Measurements from ENCODE around the gene MT1G. TPM values are rescaled to one million over a fixed set of nuclear protein-coding genes. Genes with fewer than 3 reads are reported as not detected.
A peak's percentile ranks its signal among the peaks of the same experiment; 100 is the strongest.
"Not testable (repeated sequence)": the region's sequence is repeated elsewhere in the genome, so short reads cannot be mapped to it uniquely, and the experiment has no call there.

MT1G gene
- total RNA-seq, 4 donors from 2014 or later, result 17.8 to 5,605 (median 130) TPM

- Histone ChIP-seq H3K4me3 (no peak overlapping the region), H3K27me3 (peaks cover 0 to 6% of the 10 kb centered on the region in 2 donors), H3K9me3 (no peaks in the 10 kb centered on the region), H3K4me1 (peaks cover 0 to 26% (median 11%) of the 10 kb centered on the region in 4 donors), H3K27ac (no peak overlapping the region), H3K36me3 (no peaks in the 10 kb centered on the region)
- TF ChIP-seq POLR2A (IDR thresholded peaks at IDR 0.05) (no peak), CTCF (IDR thresholded peaks at IDR 0.05) (no peak)
- no peak for DNase-seq
These were observed 11.3 kb upstream of the MT1G start for GRCh38 chr16:56679078-56679730.

- Histone ChIP-seq H3K27ac (no peak overlapping the region), H3K4me1 (peaks cover 0 to 13% (median 4%) of the 10 kb centered on the region in 4 donors), H3K36me3 (no peaks in the 10 kb centered on the region), H3K27me3 (peaks cover 0 to 6% of the 10 kb centered on the region in 2 donors), H3K4me3 (no peak overlapping the region), H3K9me3 (no peaks in the 10 kb centered on the region)
- TF ChIP-seq CTCF (IDR thresholded peaks at IDR 0.05) (no peak), POLR2A (IDR thresholded peaks at IDR 0.05) (no peak)
- no peak for DNase-seq
These were observed 9.6 kb upstream of the MT1G start for GRCh38 chr16:56677474-56677873.

- no peak overlapping the region for H3K27ac ChIP-seq
- peaks cover 0 to 6% of the 10 kb centered on the region in 2 donors for H3K27me3 ChIP-seq
- no peaks in the 10 kb centered on the region for H3K9me3 ChIP-seq
- TF ChIP-seq POLR2A (IDR thresholded peaks at IDR 0.05) (no peak), CTCF (IDR thresholded peaks at IDR 0.05) (no peak)
- peak in 1 of 3 donors; percentile 70 for DNase-seq
- H3K4me1 ChIP-seq, result peaks cover 0 to 9% (median 2%) of the 10 kb centered on the region in 4 donors
- H3K4me3 ChIP-seq, result peak overlapping the region; percentile 6 to 37 (median 22)
- no peaks in the 10 kb centered on the region for H3K36me3 ChIP-seq
These were observed 7.9 kb upstream of the MT1G start for GRCh38 chr16:56675685-56676210.

- H3K36me3 ChIP-seq, H3K27me3 ChIP-seq, H3K9me3 ChIP-seq, DNase-seq, H3K4me3 ChIP-seq, H3K27ac ChIP-seq: not testable (repeated sequence)
- peaks cover 0 to 14% (median 2%) of the 10 kb centered on the region in 4 donors for H3K4me1 ChIP-seq
These were observed 6.7 kb upstream of the MT1G start for GRCh38 chr16:56674570-56674969.

- H3K27ac ChIP-seq, result no peak overlapping the region
- TF ChIP-seq CTCF (IDR thresholded peaks at IDR 0.05) (peak in 5 of 6 experiments; percentile 29 to 71 (median 53)), POLR2A (IDR thresholded peaks at IDR 0.05) (no peak)
- H3K36me3 ChIP-seq, result no peaks in the 10 kb centered on the region
- no peaks in the 10 kb centered on the region for H3K9me3 ChIP-seq
- H3K27me3 ChIP-seq, result peaks cover 0 to 6% of the 10 kb centered on the region in 2 donors
- DNase-seq, result peak in 1 of 3 donors; percentile 71
- H3K4me3 ChIP-seq, result no peak overlapping the region
- H3K4me1 ChIP-seq, result peaks cover 0 to 20% (median 2%) of the 10 kb centered on the region in 4 donors
These were observed 6.1 kb upstream of the MT1G start for GRCh38 chr16:56673921-56674320.

- Histone ChIP-seq H3K9me3 (no peaks in the 10 kb centered on the region), H3K27ac (no peak overlapping the region), H3K27me3 (peaks cover 0 to 6% of the 10 kb centered on the region in 2 donors), H3K4me3 (no peak overlapping the region), H3K4me1 (peaks cover 0 to 27% (median 2%) of the 10 kb centered on the region in 4 donors), H3K36me3 (no peaks in the 10 kb centered on the region)
- no peak for DNase-seq
- TF ChIP-seq CTCF (IDR thresholded peaks at IDR 0.05), result no peak
- TF ChIP-seq POLR2A (IDR thresholded peaks at IDR 0.05), result no peak
These were observed 5.1 kb upstream of the MT1G start for GRCh38 chr16:56672761-56673536.

- not testable (repeated sequence) for H3K4me3 ChIP-seq, H3K9me3 ChIP-seq, H3K27ac ChIP-seq, H3K27me3 ChIP-seq, DNase-seq, H3K36me3 ChIP-seq
- peaks cover 0 to 30% (median 2%) of the 10 kb centered on the region in 4 donors for H3K4me1 ChIP-seq
These were observed 4.3 kb upstream of the MT1G start for GRCh38 chr16:56672171-56672570.

GRCh38 chr16:56671691-56672090 lies 3.8 kb upstream of the MT1G start:
- Histone ChIP-seq H3K4me3 (peak overlapping the region in 1 of 4 donors; percentile 56), H3K4me1 (peaks cover 0 to 30% (median 2%) of the 10 kb centered on the region in 4 donors)
- not testable (repeated sequence) for DNase-seq, H3K36me3 ChIP-seq, H3K27me3 ChIP-seq, H3K9me3 ChIP-seq, H3K27ac ChIP-seq
